ENCODE data around the gene C3orf52. TPM values are rescaled to one million over a fixed set of nuclear protein-coding genes. Genes with fewer than 3 reads are reported as not detected.

C3orf52 gene

GRCh38 chr3:112143251-112143650, 57.1 kb downstream of the C3orf52 start:
- Histone ChIP-seq H3K4me2 (ENCODE audit: low read length) (no peak overlapping the region), H3K4me1 (ENCODE audit: control insufficient read depth, low read depth, low read length) (no peaks in the 10 kb centered on the region), H4K5ac (ENCODE audit: low read length) (no peak overlapping the region)

GRCh38 chr3:112143689-112144088, 57.5 kb downstream of the C3orf52 start:
- DNase-seq, result no peak
- H4K8ac ChIP-seq (ENCODE audit: low read depth, low read length), result no peak overlapping the region
- H3K27me3 ChIP-seq (ENCODE audit: insufficient read depth, low read length, poor library complexity), result no peaks in the 10 kb centered on the region
- H3K4ac ChIP-seq (ENCODE audit: low read depth, low read length), result no peak overlapping the region
- H2BK15ac ChIP-seq (replicated peaks; ENCODE audit: low read depth), result no peak overlapping the region
- H3K79me2 ChIP-seq (ENCODE audit: control insufficient read depth, insufficient read depth, low read length), result no peaks in the 10 kb centered on the region
- H3K18ac ChIP-seq (ENCODE audit: low read length), result no peak overlapping the region
- H3K23ac ChIP-seq (ENCODE audit: low read length), result no peak overlapping the region
- H3K27ac ChIP-seq (ENCODE audit: low read depth, low read length), result no peak overlapping the region
- H3K4me2 ChIP-seq (ENCODE audit: low read length), result no peak overlapping the region
- H3K9ac ChIP-seq (ENCODE audit: low read length), result no peak overlapping the region
- H3K4me3 ChIP-seq (ENCODE audit: low read length), result no peak overlapping the region
- H3K4me1 ChIP-seq (ENCODE audit: control insufficient read depth, low read depth, low read length), result no peaks in the 10 kb centered on the region
- no peak overlapping the region for H4K5ac ChIP-seq (ENCODE audit: low read length)
- no peaks in the 10 kb centered on the region for H3K36me3 ChIP-seq (ENCODE audit: control insufficient read depth, insufficient read depth, low read length)
- H2BK120ac ChIP-seq (ENCODE audit: low read depth, low read length), result no peak overlapping the region
- no peaks in the 10 kb centered on the region for H3K79me1 ChIP-seq (ENCODE audit: low read length)
- no CpG with 5 or more reads among the region's 1 CpG for WGBS (ENCODE audit: extremely low coverage, insufficient coverage, low lambda C conversion rate)
- H2AK5ac ChIP-seq (ENCODE audit: low read length), result no peak overlapping the region
- H2BK5ac ChIP-seq (ENCODE audit: low read length), result no peak overlapping the region
- H3K56ac ChIP-seq (ENCODE audit: low read length), result no peak overlapping the region

More at GRCh38 chr3:112143251-112143650, 57.1 kb downstream of the C3orf52 start:
- DNase-seq, result no peak
- no peak overlapping the region for H2BK120ac ChIP-seq (ENCODE audit: low read depth, low read length)
- H3K79me1 ChIP-seq (ENCODE audit: low read length), result no peaks in the 10 kb centered on the region
- no peak overlapping the region for H2BK5ac ChIP-seq (ENCODE audit: low read length)
- no CpG with 5 or more reads among the region's 1 CpG for WGBS (ENCODE audit: extremely low coverage, insufficient coverage, low lambda C conversion rate)
- H3K56ac ChIP-seq (ENCODE audit: low read length), result no peak overlapping the region
- no peak overlapping the region for H3K4ac ChIP-seq (ENCODE audit: low read depth, low read length)
- no peak overlapping the region for H3K4me3 ChIP-seq (ENCODE audit: low read length)
- no peaks in the 10 kb centered on the region for H3K79me2 ChIP-seq (ENCODE audit: control insufficient read depth, insufficient read depth, low read length)
- no peak overlapping the region for H3K9ac ChIP-seq (ENCODE audit: low read length)
- no peak overlapping the region for H2AK5ac ChIP-seq (ENCODE audit: low read length)
- H3K36me3 ChIP-seq (ENCODE audit: control insufficient read depth, insufficient read depth, low read length), result no peaks in the 10 kb centered on the region
- H3K27ac ChIP-seq (ENCODE audit: low read depth, low read length), result no peak overlapping the region
- H3K27me3 ChIP-seq (ENCODE audit: insufficient read depth, low read length, poor library complexity), result no peaks in the 10 kb centered on the region
- H3K23ac ChIP-seq (ENCODE audit: low read length), result no peak overlapping the region
- no peak overlapping the region for H3K18ac ChIP-seq (ENCODE audit: low read length)
- no peak overlapping the region for H2BK15ac ChIP-seq (replicated peaks; ENCODE audit: low read depth)
- no peak overlapping the region for H4K8ac ChIP-seq (ENCODE audit: low read depth, low read length)

- no peak overlapping the region for H4K8ac ChIP-seq (ENCODE audit: low read depth, low read length)
- H3K4ac ChIP-seq (ENCODE audit: low read depth, low read length), result no peak overlapping the region
- H4K5ac ChIP-seq (ENCODE audit: low read length), result no peak overlapping the region
- no peak overlapping the region for H3K27ac ChIP-seq (ENCODE audit: low read depth, low read length)
- H3K4me3 ChIP-seq (ENCODE audit: low read length), result no peak overlapping the region
- WGBS (ENCODE audit: extremely low coverage, insufficient coverage, low lambda C conversion rate), result no CpG with 5 or more reads among the region's 1 CpG
- no peak overlapping the region for H2BK15ac ChIP-seq (replicated peaks; ENCODE audit: low read depth)
- H3K79me2 ChIP-seq (ENCODE audit: control insufficient read depth, insufficient read depth, low read length), result no peaks in the 10 kb centered on the region
- no peak overlapping the region for H2BK5ac ChIP-seq (ENCODE audit: low read length)
- no peak overlapping the region for H3K56ac ChIP-seq (ENCODE audit: low read length)
- H3K23ac ChIP-seq (ENCODE audit: low read length), result no peak overlapping the region
- no peak overlapping the region for H2AK5ac ChIP-seq (ENCODE audit: low read length)
- DNase-seq, result no peak
- H3K27me3 ChIP-seq (ENCODE audit: insufficient read depth, low read length, poor library complexity), result no peaks in the 10 kb centered on the region
- no peak overlapping the region for H3K9ac ChIP-seq (ENCODE audit: low read length)
- no peaks in the 10 kb centered on the region for H3K79me1 ChIP-seq (ENCODE audit: low read length)
- no peak overlapping the region for H2BK120ac ChIP-seq (ENCODE audit: low read depth, low read length)
- H3K4me2 ChIP-seq (ENCODE audit: low read length), result no peak overlapping the region
- H3K4me1 ChIP-seq (ENCODE audit: control insufficient read depth, low read depth, low read length), result no peaks in the 10 kb centered on the region
- H3K36me3 ChIP-seq (ENCODE audit: control insufficient read depth, insufficient read depth, low read length), result no peaks in the 10 kb centered on the region
- H3K18ac ChIP-seq (ENCODE audit: low read length), result no peak overlapping the region
These were observed 62.9 kb downstream of the C3orf52 start for GRCh38 chr3:112149136-112149535.

- WGBS (ENCODE audit: extremely low coverage, insufficient coverage, low lambda C conversion rate), result no CpG with 5 or more reads among the region's 2 CpGs
- H3K27ac ChIP-seq (ENCODE audit: low read depth, low read length), result no peak overlapping the region
These were observed 81.6 kb downstream of the C3orf52 start for GRCh38 chr3:112167758-112168157.

More at GRCh38 chr3:112167758-112168157, 81.6 kb downstream of the C3orf52 start:
- Histone ChIP-seq H3K4me3 (ENCODE audit: low read length) (no peak overlapping the region), H3K4ac (ENCODE audit: low read depth, low read length) (no peak overlapping the region), H2AK5ac (ENCODE audit: low read length) (no peak overlapping the region), H3K56ac (ENCODE audit: low read length) (no peak overlapping the region), H3K23ac (ENCODE audit: low read length) (no peak overlapping the region), H3K18ac (ENCODE audit: low read length) (no peak overlapping the region), H4K8ac (ENCODE audit: low read depth, low read length) (no peak overlapping the region), H3K79me1 (ENCODE audit: low read length) (no peaks in the 10 kb centered on the region), H3K9ac (ENCODE audit: low read length) (no peak overlapping the region), H2BK5ac (ENCODE audit: low read length) (no peak overlapping the region), H2BK15ac (replicated peaks; ENCODE audit: low read depth) (no peak overlapping the region), H3K4me2 (ENCODE audit: low read length) (no peak overlapping the region), H3K36me3 (ENCODE audit: control insufficient read depth, insufficient read depth, low read length) (no peaks in the 10 kb centered on the region), H3K4me1 (ENCODE audit: control insufficient read depth, low read depth, low read length) (no peaks in the 10 kb centered on the region), H2BK120ac (ENCODE audit: low read depth, low read length) (no peak overlapping the region), H3K27me3 (ENCODE audit: insufficient read depth, low read length, poor library complexity) (no peaks in the 10 kb centered on the region), H3K79me2 (ENCODE audit: control insufficient read depth, insufficient read depth, low read length) (no peaks in the 10 kb centered on the region), H4K5ac (ENCODE audit: low read length) (no peak overlapping the region)
- DNase-seq, result no peak

Small RNA genes lying within 50 kb of the gene (small RNA-seq; reads per million reads assigned to genes)
- gene MIR567 (ENCODE audit: insufficient read depth), result not detected

Measured in mesendoderm (in vitro differentiated cells).